ENCODE measurements around the gene TECTA. TPM values are rescaled to one million over a fixed set of nuclear protein-coding genes. Genes with fewer than 3 reads are reported as not detected.
A peak's percentile ranks its signal among the peaks of the same experiment; 100 is the strongest.
"Not testable (repeated sequence)": the region's sequence is repeated elsewhere in the genome, so short reads cannot be mapped to it uniquely, and the experiment has no call there.

The TECTA gene
- total RNA-seq, 1 donor from 2014 or later = 0.33 TPM

DNA sequence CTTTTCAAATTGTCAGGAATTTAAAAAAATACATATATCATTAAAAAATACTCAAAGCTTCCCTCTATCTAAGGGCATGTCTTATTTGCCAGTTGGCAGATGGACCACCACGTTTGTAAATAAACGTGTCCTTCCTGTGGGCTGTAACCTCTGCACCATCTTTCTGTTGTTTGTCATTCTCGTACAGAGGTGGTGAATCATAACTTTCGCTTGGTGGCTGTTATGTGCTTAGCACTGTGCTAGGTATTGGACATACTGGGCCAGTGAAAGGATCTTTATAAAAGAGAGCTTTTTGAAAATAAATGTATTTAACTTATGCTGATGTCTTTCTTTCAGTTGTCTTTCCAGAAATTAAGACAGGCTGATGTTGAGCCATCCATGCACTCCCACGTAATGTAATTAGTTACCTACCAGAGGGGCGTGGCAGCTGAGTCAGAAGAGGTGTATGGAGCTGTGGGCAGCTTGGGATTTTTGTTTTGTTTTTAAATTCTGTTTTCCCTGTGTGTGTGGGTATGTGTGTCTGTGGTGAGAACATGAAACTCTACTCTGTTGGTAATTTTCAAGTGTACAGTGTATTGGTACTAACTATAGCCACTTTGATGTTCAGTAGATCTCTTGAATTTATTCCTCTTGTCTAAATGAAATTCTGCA lies 62.7 kb downstream of the TECTA start:
- no peak for DNase-seq (ENCODE audit: low read depth, low spot score)

GRCh38 chr11:121177629-121178028 lies 76.6 kb downstream of the TECTA start:
- DNase-seq (ENCODE audit: low read depth, low spot score) = not testable (repeated sequence)

- DNase-seq (ENCODE audit: low read depth, low spot score) = no peak
These were observed 78.3 kb downstream of the TECTA start for GRCh38 chr11:121179306-121179705.

DNA sequence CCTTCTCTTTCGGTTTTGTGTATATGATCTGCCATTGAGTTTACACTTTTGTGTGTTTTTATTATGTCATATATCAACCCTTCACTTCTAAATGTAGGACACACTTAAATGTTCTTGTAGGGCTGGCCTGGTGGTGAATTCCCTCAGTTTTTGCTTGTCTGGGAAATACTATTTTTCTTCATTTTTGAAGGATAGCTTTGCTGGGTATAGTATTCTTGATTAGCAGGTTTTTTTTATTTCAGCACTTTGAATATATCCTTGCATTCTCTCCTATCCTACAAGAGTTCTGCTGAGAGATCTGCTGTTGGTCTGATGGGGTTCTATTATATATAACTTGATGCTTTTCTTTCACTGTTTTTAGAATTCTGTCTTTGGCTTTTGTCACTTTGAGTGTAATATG lies 79.1 kb downstream of the TECTA start:
- no peak for DNase-seq (ENCODE audit: low read depth, low spot score)

DNA sequence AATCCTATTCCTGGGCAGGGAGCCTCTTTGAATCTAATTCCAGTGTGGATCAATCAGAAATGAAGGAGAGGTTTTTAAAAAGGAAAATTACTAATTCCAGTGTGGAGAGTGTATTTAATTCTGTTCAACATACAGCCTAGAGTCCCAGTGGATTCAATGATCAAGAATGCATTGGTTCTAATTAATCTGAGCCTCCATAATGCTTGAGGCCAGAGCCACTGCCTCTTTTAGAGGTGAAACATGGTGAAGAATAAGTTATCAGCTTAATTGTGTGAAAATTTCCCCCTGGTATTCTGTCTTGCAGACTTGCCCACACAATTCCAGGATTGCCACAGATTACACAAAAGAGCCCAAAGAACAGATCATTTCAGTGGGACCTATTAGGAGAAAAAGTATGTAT lies 87.7 kb downstream of the TECTA start:
- DNase-seq (ENCODE audit: low read depth, low spot score) = no peak

GRCh38 chr11:121191818-121192217 lies 90.8 kb downstream of the TECTA start:
- no peak for DNase-seq (ENCODE audit: low read depth, low spot score)

DNA sequence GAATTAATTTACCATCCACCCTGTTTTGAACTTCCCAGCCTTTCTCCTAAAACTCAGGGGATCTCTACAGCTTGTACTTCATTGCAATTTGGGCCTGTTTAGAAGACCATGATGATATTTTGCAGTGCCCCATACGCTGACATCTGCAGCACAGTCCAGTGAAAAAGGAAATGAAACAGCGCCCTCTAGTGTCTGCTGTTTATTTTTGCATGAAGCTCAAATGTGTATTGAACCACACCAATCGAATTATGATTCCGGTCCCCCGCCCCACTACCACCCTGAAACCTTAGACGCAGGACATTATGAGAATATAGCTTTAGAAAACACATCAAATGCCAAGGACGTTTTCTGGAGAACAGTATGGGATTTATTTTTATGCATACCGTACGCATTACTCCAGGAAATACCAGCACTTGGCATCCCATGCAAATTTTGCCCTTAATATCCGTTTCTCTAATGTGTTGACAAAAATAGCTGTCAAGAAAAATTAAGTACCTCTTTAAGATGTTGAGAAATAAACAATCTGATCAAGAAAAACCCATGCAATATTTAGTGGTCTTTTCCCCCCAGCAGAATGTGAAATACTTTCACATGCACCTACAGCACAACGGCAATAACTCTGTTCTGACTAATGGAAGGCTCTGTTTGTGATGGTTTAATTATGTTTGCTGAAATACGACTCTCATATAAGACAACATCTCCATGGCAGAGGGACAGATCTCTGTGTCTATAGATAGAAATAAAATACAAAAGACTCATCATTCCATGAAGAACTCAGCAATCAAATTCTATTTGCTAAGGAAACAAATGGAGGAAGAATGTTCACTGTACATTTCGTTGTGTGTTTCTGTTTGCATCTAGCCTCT lies 93.9 kb downstream of the TECTA start:
- DNase-seq (ENCODE audit: low read depth, low spot score) = peak; percentile 24

GRCh38 chr11:121198491-121198890 lies 97.4 kb downstream of the TECTA start:
- no peak for DNase-seq (ENCODE audit: low read depth, low spot score)

DNA sequence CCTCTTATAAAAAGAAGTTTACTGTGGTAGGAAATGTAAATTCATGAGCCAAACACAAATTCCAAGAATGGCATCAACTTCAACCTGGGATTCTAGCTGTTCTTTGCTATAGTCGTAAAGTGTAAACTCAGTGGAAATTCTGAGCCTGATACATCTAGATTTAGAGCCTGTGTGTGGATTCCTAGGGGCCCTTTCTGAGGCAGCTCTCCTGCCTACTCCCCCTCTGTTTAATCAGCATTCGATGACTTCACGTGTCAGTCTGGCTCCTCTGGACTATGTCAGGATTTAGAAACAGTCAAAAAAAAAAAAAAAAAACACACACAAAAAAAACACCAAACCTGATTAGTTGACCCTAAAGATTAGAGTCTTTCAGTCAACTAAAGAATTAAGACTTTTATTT lies 98.5 kb downstream of the TECTA start:
- no peak for DNase-seq (ENCODE audit: low read depth, low spot score)

DNA sequence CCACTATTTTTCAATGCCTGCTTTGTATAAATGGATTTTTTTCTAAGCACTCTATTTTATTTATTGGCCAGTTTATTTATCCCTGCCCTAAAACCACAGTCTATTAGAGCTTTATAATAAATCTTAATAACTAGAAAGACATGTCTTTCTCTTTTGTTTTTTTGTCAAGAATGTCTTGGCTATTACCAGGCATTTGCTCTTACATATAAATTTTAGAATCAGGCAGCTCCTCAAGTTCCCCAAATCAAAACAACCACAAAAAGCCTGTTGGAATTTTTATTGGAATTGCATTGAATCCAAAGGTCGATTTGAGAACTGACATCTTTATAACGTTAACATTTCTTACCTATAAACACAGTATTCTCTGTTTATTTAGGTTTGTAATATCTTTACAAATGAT lies 105.8 kb downstream of the TECTA start:
- no peak for DNase-seq (ENCODE audit: low read depth, low spot score)

GRCh38 chr11:121207485-121208115 lies 106.6 kb downstream of the TECTA start:
- DNase-seq (ENCODE audit: low read depth, low spot score) = no peak

DNA sequence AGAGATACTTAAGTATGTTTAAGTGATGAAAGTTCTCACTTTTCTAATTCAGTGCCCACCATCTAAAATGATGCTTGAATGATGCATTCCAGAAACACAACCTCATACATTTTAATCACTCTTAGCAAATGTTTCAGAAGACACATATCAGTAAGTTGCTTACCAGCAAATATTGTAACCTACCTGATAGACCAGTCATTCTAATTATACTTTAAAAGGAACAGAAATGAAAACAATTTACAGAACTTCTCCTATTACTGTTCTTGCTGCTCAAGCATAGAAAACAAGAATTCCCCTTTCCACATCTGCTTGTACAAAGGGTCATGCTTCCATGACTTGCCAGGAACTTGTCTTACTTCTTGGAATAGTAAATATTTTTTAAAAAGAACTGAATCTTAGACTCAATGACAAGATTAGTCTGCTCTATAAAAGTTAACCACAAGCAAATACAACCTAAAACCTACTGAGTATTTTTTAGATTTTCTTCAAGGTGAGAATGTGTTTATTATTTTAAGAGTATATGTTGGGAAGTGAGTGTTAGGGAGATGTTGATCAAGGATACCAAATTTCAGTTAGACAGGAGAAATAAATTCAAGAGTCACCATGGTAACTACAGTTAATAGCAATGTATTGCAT lies 109.5 kb downstream of the TECTA start:
- no peak for DNase-seq (ENCODE audit: low read depth, low spot score)

DNA sequence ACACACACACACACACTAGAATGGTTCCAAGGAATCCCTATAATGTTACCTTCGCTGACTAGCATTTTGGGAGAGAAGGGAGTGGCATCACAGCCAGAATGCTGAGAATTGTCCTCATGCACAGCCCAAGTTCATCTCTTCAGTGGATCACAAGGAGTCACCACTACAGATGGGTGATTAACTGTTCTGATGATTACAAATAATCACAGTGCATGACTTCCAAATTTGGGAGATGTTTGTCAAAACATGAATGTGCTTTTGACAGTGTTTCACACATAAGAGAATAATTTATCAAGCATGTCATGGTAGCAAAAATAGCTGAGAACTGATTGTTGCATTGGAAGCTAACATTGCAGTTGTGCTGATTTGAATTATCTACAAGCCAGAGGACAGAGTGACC lies 110.6 kb downstream of the TECTA start:
- DNase-seq (ENCODE audit: low read depth, low spot score) = no peak

DNA sequence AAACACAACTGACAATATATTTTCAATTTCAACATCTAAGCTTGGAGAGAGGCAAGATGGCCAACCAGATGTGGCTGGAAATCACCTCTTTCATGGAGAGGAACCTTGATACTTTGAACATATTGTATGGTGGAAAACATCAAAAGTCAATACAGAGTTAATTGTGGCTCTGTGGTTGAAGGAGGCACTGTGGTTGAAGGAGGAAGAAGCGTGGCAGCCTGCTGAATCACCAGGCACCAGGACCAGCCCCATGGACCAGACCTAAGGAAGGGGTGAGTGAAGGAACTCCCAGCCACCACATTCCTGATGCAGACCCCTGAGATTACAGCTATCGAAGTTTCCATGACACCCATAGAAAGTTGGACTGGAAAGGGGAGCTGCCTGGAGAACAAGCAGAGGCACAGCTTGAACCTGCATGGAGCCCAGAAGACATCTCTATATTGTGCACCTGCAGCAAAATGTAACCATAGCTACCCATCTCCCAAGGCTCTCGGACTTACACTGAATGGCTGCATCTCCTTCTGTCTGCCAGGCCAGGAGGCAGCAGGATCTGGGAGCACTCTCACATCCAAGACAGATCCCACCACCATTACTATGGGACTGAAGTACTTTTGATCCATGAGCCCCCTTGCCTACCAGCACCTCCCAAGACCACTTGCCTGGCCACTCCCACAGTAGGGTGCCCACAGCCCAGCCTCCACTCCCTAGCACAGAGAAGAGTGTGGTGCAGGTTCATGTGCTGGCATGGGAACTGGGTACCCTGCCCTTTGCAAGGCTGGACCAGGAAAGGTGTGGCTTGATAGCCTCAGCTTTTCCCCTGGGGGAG lies 111.7 kb downstream of the TECTA start:
- DNase-seq (ENCODE audit: low read depth, low spot score) = no peak

DNA sequence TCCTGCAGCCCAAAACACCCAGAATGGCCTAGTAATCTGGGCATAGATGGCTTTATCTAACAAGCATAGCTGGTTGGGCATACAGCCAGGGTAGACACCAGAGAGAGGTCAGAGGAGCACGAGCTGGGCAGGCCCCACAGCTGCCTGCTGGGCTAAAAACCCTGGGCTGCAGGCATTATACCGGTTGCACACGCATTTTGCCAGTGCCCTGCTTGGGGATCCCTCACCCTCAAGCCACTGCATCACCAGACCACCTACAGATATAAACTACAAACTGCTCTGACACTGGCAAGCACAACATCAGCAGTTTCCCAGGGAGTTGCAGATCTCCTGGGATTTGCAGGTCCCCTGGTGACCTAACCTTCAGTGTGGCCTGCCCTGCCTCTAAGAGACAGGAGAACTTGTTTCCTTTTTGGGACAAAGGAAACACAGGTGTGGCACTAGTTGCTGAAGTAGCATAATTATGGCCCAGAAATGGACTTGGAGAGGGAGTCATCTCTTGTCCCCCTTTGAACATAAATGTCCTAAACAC lies 112.4 kb downstream of the TECTA start:
- DNase-seq (ENCODE audit: low read depth, low spot score) = no peak

- DNase-seq (ENCODE audit: low read depth, low spot score) = no peak
These were observed 113.8 kb downstream of the TECTA start for GRCh38 chr11:121214861-121215260.

DNA sequence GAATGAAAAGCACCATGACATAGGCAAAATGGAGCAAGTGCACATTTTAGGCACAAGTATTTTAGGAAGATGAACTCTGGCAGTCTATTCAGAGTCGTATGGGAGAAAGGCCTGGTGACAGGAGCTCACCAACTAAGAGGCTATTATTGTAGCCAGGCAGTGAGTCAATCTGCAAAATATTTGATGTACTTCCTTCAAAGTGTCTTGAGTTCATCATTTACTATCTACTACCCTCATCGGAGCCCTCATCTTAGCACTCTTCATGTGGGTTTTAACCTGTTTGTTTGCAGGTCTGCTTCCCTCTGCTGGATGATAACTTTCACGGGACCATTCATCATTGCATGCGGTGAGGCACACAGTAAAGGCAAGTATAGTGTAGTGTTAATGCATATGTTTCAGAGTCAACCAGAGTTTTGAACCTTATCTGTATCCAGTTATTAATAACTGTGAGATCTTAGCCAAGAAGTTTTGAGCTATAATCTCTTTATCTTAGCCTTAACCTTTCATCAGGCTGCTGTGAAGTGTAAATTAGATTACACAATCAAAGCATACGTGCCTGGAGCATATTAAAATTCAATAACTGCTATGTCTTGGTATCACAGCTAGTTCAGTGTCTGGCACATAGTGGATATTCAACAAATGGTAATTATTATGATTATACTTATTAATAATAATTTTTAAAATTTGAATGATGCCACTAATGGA lies 120.6 kb downstream of the TECTA start:
- DNase-seq (ENCODE audit: low read depth, low spot score) = no peak

- no peak for DNase-seq (ENCODE audit: low read depth, low spot score)
These were observed 122.1 kb downstream of the TECTA start for GRCh38 chr11:121223161-121223560.

DNA sequence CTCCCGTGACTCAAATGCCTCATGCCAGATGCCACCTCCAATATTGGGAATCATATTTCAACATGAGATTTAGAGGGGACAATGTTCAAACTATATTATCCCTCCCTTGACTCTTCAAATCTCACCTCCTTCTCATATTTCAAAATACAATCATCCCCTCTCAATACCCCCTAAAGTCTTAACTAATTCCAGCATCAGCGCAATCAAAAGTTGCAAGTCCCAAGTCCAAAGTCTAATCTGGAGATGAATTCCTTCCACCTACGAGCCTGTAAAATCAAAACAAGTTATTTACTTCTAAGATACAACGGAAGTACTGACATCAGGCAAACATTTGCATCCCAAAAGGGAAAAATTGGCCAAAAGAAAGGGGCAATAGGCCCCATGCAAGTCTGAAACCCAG lies 124.3 kb downstream of the TECTA start:
- DNase-seq (ENCODE audit: low read depth, low spot score) = no peak

Data from pulmonary artery endothelial cell (primary cell).